Activated T-cell treated with anti-CD3 and anti-CD28 coated beads, Interleukin-2, amount 50 U/mL, for 1 hour (primary cell): ENCODE results near the gene ZNF474.
"Not testable (repeated sequence)": the region's sequence is repeated elsewhere in the genome, so short reads cannot be mapped to it uniquely, and the experiment has no call there.

Experiments
- DNase-seq: peaks from one replicate; pipeline ENCODE4 v3.0.0-alpha.2; 2020

Gene ZNF474

DNA sequence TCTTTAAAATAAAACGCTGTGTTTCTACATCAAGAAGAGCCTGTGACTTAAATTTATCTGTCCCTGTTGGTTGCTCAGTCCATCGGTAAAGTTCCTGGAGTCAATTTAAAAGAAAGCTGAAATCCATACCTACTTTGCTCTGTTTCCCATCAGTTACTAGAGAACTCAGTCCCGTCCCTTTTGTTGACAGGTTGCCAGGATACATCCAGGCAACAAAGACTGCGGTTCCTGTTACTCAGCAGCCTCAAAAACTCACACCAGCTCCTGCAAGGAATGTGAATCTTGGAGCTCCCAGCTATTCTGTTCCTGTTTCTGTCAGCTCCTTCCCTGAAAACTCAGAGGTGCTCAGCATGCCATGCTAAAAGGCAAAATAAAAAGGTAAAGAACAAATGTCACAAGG, at the start of gene ZNF474:
Gene ZNF474 (plus strand): TSS at position 241 of the 400 bp plus-strand sequence. CDS start 22,445 bp downstream, outside the sequence.
- DNase-seq: no peak

DNA sequence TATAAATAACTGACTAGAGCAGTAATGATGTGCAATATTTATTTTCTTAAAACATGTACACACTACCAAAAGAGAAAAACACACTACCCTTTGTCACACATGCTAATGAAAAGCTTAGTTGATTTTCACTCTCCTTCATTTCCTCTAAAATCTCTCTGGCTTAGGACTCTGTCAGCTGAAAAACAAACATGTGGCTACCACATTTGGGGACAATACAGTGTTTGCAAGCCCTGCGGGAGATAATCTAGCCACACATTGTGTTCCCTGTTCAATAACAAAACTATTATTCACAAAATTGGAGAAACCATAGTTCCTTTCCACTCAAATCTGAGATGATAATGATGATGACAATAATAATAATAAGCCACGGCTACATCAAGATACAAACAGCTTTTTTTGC, 47.8 kb upstream of the ZNF474 start:
- no peak for DNase-seq

DNA sequence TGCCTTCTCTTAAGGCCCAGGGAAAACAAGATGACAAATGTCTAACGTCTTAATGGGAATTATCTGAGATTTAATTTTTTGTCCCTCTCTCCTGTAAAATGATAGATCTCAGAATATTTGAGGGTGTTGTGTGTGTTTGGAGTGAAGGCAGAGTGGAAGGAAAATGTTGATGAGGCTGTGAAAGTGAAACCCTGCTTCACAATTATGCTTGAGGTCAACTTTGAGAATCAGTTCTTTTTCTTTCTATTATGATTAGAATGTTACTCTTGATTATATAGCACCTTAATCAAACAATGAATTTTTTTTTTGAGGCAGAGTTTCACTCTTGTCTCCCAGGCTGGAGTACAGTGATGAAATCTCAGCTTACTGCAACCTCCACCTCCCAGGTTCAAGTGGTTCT, 45.8 kb upstream of the ZNF474 start:
- no peak for DNase-seq

DNA sequence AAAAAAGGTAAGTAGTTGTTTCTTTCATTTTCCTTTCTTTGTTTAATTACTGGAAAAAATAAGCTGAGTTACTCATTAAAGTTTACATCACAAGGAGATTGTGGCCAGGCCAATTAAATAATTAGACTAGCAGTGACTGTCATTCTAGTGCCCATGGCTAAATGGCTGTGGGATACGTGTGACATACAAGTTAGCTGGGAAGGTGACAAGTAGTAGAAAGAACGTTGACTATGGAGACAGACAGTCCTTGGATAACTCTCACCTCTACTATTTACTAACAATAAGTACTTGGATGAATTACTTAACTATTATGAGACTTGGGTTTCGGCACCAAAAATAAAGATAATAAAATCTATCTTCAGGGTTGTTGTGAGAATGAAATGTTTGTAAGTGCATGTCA, 44.3 kb upstream of the ZNF474 start:
- no peak for DNase-seq

DNA sequence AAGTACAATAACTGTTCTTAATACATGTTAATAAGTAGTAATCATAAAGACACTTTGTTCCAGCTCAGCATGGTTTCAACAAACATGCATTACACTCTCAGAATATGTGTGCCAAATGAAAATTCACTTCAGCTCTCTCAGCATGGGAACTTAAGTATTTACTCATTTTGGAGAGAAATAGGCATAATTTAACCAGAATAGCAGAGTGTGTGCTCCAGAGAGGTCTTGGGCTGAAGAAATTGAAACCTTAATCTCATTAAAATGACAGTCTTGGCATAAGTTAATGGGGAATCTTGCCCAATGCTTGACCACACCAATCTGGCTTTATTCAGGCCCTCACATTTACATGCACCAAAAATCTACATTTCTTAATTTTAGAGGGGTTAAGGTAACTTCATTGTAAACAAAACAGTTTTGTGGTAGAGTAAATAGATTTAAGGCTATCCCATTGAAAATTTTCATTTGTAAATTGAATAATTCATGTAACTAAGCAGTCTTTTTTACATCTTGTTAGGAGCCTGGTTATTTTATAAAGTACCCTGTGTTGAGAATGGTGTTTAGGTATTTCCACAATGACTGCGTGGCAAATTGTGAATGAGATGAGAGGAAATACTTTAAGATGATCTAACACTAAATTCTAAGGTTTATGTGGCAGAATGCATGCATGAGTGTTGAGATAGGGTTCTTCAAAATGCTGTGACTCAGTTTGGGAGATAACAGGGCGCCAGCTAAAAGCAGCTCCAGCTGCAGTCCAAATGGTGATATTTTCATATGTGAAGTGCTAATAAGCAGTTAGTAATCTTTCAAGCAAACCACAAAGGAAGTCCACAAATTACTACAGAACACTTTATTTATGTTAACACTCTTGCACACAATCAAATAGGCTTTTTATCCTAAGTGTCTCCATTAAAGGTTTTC, 40.0 kb upstream of the ZNF474 start:
- no peak for DNase-seq

DNA sequence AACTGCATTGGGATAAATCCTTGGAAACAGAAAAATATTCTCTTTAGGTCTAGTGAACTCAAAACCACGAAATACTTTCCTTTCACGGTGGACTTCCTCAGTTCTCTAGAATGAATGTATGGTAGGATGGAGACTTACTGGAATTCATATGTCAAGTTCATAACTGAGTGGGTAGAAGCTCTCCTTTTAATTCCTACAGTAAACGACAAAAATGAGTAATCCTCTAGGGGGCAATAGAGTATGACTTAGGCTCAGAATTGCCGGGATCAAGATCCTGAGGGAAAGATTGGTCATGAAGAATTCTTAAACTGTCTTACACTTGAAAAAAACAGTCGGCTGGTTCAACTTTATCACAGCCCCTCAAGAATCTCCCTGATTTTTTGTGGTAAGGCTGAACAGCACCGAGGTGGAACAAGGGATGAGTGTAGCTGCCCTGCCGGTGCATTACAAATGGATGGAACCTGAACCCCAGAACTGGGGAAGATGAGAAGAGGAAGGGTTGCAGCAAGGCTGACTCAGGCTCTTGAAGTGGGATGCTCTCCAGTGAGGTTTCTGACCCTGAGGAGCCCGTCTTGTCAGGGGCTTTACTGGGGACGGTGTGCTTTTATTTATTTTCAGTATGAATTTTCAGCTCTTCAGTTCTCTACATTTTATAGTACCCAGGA, 37.3 kb upstream of the ZNF474 start:
- DNase-seq: no peak

DNA sequence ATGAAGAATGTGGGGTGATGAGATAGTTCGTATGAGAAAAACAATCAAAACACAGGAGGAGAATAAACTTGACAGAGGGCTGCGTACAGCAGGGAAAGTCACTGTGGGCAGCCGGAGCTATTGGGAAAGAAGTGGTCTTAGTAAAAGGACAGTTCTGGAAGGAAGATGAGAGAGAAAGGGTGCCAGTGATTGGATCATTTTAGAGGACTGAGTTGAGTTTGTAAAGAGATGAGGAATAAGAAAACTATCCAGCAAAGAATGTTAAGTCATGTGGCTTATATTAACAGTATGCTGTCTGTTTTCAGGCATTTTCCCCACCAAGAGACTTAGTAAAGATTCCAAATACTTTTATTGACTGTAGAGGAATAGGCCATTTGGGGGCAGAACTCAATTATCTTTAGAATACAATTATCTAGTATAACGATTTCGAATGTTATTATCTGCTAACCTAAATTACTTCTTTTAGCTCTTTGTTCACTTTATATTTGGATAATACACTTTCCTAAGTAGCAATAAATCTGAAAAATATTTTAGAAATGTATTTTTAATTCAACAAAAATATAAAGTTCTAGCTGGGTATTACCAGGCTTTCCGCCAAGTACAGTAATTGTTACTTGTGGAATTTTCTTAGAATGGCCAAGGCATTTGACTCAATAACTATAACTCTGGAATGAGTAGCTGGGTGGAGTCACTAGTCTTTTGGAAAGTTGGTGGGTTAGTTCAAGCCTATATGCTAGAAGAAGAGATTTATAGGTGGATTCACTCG, 35.7 kb upstream of the ZNF474 start:
- no peak for DNase-seq

DNA sequence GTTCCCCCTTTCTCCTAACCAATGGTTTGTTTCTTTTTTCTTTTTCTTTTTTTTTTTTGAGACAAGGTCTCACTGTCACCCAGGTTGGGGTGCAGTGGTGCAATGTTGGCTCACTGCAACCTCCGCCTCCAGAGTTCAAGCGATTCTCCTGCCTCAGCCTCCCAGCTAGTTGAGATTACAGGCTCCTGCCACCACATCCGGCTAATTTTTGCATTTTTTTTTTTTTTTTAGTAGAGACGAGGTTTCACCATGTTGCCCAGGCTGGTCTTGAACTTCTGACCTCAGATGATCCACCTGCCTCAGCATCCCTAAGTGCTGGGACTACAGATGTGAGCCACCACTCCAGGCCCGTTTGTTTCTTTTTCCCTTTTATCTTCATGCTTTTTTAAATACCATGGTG, 35.1 kb upstream of the ZNF474 start:
- not testable (repeated sequence) for DNase-seq

DNA sequence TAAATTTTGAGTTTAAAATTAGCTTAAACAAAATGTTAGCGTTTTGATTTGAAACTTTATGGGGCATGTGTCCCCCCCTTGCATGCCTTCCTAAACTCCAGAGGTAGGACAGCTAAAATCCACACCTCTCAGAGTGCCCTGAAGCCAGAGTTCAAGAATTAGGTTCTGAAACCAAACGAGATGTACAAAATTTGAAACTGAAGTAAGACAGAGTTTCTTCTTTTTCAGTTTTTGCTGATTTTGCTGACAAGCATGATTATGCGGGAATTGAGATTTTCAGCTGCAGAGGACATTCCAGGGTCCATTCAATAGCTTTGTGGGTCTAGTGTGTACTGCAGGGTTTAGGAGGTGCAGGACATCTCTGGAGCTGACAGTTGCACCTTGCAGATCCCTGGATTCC, 34.2 kb upstream of the ZNF474 start:
- no peak for DNase-seq

DNA sequence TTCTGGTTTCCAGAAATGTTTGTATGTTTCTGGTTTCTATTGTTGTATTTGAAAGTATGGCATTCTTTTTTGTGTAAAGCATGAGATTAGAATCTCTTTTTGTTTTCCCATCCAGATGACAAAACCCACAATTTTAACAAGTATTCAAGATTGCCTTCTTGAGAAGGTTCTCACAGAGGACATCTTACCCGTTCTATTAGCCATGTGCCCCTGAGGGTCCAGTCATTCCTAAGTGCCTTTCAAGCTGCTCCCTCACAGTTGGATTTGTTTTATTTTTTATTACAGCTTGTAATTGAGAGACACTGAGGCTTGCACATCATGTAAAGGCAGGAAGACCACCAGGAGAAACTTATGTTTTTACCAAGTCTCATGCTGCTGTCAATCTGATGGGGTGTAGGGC, 32.0 kb upstream of the ZNF474 start:
- DNase-seq: no peak

DNA sequence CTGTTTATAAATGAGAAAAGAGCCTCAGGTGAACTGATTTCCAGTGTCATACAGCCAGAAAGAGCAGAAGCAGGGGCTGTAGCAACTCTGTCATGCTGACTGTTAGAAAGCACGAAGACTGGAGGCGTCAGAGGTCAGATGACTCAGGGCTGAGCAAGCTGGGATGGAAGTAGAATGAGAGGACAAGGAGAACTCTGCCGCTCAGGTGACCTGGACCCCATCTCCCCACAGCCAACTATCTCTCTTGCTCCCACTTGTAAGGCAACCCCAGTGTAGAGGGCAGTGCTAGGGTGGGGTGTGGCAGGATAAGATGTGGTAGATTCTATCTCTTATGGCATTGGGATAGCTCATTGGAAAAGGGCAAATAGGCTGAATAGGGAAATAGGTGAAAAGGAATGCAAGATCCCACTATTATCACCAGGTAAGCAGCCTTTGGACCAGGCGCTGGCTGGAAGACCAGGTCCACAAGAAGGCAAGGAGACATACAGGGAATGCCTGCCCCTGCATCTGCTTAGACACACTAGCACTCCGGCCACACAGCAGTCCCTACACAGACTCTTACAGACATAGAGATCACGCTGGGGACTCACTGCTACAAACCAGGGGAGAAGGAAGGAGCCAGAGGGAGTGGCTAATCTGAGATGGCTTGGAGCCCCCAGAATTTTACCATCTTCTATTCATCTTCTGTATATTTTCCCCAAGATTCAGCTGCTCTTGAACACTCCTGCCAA, 30.1 kb upstream of the ZNF474 start:
- DNase-seq: no peak

DNA sequence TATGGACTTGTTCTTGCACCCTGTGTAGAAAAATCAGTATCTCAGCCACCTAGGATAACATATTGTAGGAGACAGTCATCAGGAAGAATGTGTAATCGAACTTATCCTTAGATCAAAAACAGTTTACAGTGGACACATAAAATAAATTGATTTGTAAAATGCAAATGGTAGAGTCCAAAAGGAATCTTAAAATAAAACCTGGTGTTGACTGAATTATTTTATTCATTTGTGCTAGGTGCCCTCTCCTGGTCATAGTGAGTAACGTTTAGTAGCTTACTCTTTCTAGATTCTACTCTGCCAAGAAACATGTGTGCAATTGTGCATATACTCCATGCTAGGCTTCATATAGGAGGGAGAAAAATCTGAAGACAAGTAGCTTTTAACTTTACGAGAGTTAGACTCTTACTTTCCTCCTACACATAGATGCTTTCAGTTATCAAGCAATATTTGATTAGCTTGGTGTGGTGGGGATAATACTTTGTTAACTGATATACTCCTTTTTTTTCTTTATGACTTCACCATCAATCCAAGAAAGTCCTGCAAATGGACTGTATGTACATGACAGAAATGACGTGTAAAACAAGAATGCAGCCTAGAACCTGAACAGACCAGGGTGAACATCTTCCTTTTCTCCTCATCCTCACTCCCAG, 27.6 kb upstream of the ZNF474 start:
- DNase-seq: no peak

DNA sequence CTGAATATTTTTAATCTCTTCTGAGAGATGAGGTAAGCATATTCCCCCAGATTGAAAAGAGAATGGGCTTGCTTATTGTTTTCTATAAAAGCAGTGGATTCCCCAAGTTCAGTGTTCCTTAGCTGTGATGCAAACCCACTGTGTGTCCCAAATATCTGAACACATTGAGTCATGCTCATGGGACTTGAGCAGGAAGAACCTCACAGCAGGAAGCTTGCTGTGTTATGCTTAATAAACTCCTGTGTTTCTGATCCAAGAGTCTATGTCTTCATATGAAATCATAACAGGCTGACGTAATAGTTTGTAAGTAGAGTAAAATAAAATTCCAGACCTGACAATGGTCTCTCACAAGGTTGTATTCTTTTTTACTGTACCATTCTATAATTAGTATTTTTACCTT, 26.5 kb upstream of the ZNF474 start:
- DNase-seq: no peak

DNA sequence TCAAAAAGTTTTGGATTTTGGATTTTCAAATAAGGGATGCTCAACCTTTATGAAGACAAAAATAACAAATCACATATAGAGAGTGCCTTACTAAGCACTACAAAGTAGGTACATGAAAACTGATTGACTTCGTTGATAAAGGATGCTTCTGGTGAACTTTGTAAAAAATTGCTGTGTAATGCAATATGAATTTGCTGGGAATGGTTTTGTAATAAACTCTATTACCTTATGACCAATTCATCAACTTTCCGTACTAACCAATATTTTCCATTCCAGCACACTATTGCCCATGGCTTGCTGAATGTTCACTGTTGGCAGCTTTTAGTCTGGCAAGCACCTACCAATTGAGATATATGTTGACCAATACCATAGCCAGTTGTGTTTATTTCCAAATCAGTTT, 23.4 kb upstream of the ZNF474 start:
- no peak for DNase-seq

DNA sequence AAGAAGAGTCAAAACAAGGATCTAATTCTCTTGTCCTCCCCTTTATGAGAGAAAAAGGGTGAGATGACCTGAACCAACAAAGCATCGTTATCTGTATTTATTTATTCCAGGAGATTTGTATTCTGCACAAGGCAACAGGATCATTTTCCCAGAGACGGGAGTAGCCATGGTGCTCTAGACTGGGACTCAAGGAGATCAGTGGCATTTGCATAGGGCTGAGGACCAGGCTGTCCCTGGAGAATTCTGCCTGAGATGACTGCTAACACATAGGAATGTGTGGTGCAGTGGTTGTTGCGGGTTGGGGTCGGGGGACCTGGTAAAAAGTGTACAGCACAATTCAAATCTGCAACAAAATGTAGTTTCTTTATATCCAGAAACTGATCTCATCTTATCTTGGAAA, 22.3 kb upstream of the ZNF474 start:
- no peak for DNase-seq

DNA sequence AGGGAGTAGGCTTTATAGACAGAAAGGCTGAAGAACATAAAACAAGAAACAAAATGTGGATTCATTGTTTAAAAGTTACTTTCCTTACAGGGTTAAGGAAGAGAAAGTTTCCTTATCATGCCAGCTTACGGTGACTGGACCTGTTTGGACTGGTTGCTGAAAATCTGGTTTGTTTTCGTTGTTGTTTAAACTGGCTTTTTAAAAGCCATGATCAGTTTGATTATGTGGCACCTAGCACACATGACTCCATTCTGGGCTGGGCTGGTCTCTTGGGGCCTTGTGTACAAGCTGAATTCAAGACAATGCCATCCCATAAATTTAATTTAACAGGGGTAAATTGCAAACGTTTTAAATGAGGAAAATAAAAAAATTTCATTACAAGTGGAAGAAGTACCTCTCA, 18.4 kb upstream of the ZNF474 start:
- no peak for DNase-seq

DNA sequence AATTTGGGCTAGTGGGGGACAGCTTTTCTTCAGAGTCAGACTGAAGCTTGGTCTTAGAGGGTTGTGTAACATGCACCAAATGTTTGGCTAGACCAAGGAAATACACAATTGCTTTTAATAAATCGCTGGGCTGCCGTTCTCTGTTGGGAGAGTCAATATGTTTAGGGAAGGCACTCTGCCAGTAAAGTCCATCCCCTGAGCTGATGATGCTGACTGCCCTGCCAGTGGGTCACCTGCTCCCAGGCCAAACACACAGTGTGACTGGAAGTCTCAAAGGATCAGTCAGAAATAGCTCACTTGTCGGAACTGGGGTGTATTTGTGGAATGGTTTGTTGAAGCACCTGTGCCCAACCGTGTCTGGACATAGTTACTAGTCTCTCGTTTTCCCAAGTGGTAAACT, 17.9 kb upstream of the ZNF474 start:
- no peak for DNase-seq

DNA sequence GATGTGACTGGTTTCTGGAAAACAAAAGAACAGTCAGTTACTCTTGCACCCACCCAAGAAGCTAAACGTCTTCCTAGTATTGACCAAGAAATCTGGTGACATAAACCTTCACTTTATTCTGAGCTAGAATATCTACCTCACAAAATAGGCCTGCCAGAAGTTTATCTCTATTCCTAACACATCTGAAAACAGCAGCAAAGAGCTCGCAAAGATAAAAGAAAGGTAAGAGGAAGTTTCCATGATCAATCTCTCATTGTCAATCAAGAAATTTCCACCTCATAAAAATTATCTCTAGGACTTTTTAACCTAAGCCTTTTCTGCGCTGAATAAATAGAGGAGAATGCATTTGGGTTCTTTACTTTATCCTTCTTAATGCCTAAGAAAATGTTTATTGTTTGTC, 17.3 kb upstream of the ZNF474 start:
- no peak for DNase-seq

DNA sequence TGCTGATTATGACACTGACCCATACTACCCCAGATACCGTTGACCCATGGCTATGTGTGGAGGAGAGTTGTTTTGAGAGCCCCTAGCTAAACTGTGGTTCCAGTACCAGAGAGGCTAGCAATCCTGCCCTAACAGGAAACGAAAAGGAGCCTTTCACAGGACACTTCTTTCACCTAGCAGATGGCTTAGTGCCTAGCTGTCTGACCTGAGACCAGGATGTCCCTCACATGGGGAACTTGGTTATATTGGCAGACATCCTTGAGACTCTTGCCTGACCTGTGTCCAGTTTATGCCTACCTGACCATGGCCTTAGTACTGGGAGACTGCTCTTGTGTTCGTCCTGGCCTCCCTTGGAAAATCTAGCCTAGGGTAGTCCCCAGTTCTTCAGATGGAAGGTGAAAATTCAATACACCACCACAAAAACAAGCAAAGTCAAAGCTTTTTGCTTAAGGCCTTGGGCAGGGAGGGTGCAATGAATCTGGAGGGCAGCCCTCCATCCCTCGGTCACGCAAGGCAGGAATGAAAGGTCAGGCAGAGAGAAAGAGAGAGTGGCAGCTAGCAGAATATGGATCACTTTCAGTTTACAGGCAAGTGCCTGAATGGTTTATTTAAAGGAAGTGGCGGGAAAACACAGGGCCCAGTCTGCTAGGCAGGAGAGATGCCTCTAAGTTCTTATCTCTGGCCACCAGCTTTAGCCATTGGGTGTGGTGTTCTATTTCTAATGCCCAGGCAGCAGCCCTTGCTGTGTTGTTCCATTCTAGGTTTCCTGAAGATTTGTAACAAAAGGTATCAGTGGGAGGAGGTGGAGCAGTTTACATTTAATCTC, 16.4 kb upstream of the ZNF474 start:
- no peak for DNase-seq

DNA sequence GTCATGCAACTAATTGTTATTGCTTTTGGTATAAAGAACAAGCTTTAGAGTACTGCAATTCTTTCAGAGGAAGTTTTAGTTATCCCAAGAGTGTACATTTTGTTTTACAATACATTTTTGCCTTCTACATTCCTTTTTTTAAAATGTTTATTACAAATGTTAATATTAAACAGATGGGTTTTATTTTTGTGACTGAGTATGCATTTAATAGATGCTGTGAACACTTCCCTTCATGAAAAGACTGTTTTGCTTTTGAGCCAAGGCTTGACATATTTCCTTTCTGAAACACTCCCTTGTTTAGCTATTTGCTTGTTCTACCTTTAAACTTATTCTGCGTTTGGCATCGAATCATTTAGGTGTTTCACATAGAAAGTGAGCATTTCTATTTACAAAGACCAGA, 14.8 kb upstream of the ZNF474 start:
- DNase-seq: no peak

DNA sequence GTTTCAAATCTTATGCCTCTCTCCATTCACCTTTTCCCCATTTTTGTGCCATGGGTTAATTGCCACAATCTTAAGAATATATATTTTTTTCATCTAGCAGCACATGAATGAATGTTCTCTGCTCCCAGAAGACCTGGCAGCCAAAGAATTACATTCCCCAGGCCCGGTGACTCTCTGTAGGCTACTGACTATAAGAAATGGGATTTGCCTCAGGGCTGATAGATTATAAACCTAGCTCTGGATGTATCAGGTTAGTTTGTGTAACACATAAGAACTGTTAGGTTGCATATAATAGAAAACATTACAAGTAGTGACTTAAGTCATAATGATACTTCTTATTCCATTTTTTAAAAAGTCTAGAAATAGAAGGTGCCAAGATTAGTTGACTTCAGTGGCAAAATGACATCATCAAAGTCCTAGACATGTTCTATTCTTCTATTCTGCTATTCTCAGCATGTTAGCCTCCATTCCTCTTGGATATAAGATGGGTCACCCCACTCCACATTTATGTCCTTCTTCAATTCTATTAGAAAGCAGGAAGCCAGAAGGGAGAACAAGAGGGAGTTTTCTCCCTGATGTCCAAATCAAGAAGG, 10.9 kb upstream of the ZNF474 start:
- no peak for DNase-seq
